Adrenal gland (tissue), 5 donors: Measurements from ENCODE around the gene KCNAB3.

Experiments used
- POLR2A ChIP-seq, 2 donors: fragments of 450-650 bp; IDR thresholded peaks; one replicate each; pipeline ENCODE4 v1.6.1; 2017; ENCODE audit warnings: antibody characterized with exemption in 2 of 2, mild to moderate bottlenecking in 2 of 2, moderate library complexity in 1 of 2
- TF ChIP-seq, protein P1 (sequence below), 6 experiments: fragments of 450-650 bp in 4 of 6; fragments of 200-600 bp in 2 of 6; sonication (generic) in 1 of 6; IDR thresholded peaks; 1 replicate in 5 of 6; 2 replicates in 1 of 6; pipeline versions ENCODE4 v1.5.1 to v1.8.0; 2016 to 2021; ENCODE audit warnings: antibody characterized with exemption in 6 of 6, mild to moderate bottlenecking in 2 of 6, moderate library complexity in 1 of 6
- donor health status: DM: no; HTN: no; CAD: no.

- TF ChIP-seq, protein P1, sequence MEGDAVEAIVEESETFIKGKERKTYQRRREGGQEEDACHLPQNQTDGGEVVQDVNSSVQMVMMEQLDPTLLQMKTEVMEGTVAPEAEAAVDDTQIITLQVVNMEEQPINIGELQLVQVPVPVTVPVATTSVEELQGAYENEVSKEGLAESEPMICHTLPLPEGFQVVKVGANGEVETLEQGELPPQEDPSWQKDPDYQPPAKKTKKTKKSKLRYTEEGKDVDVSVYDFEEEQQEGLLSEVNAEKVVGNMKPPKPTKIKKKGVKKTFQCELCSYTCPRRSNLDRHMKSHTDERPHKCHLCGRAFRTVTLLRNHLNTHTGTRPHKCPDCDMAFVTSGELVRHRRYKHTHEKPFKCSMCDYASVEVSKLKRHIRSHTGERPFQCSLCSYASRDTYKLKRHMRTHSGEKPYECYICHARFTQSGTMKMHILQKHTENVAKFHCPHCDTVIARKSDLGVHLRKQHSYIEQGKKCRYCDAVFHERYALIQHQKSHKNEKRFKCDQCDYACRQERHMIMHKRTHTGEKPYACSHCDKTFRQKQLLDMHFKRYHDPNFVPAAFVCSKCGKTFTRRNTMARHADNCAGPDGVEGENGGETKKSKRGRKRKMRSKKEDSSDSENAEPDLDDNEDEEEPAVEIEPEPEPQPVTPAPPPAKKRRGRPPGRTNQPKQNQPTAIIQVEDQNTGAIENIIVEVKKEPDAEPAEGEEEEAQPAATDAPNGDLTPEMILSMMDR (IDR thresholded peaks at IDR 0.05): peak in 1 of 6 experiments; percentile 9
- peak; percentile 32 to 37 for TF ChIP-seq POLR2A (IDR thresholded peaks at IDR 0.05)
Observed at GRCh38 chr17:7915611-7916384, 13.9 kb downstream of the KCNAB3 start, which contains the start of gene RNF227.
